SK-N-SH treated with all-trans-retinoic acid at 6 μM for 48 hours (cell line): ENCODE measurements around the gene ABCA6.

ENCODE experiments used
- CSDC2 ChIP-seq: fragments of 250-450 bp; sonication (Bioruptor Pico); IDR thresholded peaks from 2 replicates; pipeline ENCODE4 v1.5.0; 2020; ENCODE audit warnings: mild to moderate bottlenecking, moderate library complexity
- TF ChIP-seq, protein P1 (sequence below): fragments of 250-450 bp; sonication (Bioruptor Pico); IDR thresholded peaks from 2 replicates; pipeline ENCODE4 v1.8.0; 2020; ENCODE audit warnings: mild to moderate bottlenecking, moderate library complexity, borderline replicate concordance

DNA sequence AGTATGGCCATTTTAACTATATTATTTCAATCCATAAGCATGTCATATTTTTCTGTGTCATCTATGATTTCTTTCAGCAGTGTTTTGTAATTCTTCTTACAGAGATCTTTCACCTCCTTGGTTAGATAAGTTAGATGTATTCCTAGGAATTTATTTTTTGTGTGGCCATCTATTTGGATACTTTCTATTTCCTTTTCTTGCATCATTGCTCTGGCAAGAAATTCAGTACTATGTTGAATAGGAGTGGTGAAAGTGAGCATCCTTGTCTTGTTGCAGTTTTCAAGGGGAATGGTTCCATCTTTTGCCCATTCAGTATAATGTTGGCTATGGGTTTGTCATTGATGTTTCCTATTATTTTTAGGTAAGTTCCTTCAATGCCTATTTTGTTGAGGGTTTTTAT is 65.9 kb downstream of the ABCA6 start:
- TF ChIP-seq, protein P1, sequence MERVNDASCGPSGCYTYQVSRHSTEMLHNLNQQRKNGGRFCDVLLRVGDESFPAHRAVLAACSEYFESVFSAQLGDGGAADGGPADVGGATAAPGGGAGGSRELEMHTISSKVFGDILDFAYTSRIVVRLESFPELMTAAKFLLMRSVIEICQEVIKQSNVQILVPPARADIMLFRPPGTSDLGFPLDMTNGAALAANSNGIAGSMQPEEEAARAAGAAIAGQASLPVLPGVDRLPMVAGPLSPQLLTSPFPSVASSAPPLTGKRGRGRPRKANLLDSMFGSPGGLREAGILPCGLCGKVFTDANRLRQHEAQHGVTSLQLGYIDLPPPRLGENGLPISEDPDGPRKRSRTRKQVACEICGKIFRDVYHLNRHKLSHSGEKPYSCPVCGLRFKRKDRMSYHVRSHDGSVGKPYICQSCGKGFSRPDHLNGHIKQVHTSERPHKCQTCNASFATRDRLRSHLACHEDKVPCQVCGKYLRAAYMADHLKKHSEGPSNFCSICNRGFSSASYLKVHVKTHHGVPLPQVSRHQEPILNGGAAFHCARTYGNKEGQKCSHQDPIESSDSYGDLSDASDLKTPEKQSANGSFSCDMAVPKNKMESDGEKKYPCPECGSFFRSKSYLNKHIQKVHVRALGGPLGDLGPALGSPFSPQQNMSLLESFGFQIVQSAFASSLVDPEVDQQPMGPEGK, result no peak
- no peak for TF ChIP-seq CSDC2 (CRISPR knock-in tag)
